ENCODE measurements around the gene CAPN15. TPM values are rescaled to one million over a fixed set of nuclear protein-coding genes. Genes with fewer than 3 reads are reported as not detected.
A peak's percentile ranks its signal among the peaks of the same experiment; 100 is the strongest.

CAPN15 gene
- total and polyA plus RNA-seq, 5 experiments from 2014 or later = 5.5 to 63.2 (median 7.9) TPM

DNA sequence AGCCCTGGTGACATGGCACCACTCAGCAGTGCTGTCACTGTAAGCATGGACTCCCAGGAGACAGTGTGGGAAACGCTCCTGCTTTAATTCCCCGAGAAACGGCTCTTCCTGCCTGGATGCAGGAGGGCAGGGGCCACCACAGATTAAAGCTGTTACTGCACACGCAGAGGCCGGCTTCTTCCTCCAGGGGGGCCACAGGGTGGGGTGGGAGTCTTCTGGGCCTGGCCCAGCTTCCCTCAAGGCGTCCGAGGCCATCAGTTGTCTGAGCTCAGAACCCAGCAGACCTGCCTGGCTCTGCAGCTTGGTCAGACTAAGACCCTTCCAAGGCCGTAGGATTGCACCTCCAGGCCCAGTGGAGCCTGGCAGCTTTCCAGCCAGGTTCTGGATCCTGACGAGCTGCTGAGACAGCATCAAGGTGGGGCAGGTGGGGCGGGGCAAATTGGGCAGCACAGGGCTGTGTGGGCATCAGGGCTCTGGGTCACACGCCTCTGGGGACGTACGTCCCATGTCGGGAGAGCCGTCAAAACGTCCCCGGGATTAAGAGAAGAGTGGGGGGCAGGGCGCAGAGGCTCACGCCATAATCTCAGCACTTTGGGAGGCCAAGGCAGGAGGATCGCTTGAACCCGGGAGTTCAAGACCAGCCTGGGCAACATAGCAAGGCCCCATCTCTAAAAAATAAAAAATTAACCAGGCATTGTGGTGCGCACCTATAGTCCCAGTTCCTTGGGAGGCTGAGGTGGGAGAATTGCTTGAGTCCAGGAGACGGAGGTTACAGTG lies 5.0 kb upstream of the CAPN15 start:
- Mint-ChIP-seq H3K36me3 (no peaks in the 10 kb centered on the region), H3K4me3 (peak overlapping the region in 2 of 10 donors; percentile 10 to 50), H3K27me3 (no peaks in the 10 kb centered on the region), H3K4me1 (peaks cover 5 to 19% (median 17%) of the 10 kb centered on the region in 4 donors), H3K27ac (peak overlapping the region in 2 of 10 donors; percentile 7 to 61), H3K9me3 (no peaks in the 10 kb centered on the region)
- DNase-seq (no peak), ATAC-seq (no peak)
- POLR2A ChIA-PET = no interaction called here

DNA sequence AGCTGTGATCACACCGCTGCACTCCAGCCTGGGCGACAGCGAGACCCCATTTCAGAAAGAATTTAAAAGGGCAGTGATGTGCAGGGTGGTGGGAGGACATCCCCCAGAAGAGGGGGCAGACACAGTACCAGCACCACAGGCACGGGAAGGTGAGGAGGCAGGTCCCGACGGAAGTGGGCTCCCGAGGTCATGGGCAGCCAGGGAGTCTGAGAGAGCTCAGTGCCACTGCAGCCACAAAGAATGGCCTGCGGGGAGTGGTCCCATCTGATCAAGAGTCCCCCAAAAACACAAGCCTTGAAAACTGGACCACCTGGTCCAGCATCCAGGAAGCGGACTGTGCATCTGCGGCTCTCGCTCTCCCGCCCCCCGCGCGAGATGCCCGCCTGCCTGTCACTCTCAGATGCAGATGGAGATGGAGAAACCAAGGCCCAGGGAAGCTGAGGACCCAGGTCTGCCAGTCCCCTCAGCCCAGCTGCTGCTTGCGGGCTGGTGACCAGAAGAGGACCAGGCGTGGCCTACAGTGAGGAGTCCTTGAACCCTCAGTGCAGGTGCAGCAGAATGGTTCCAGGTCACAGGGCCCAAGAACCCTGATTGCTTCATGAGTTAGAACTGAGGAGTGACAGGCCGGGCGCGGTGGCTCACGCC lies 4.3 kb upstream of the CAPN15 start:
- Mint-ChIP-seq H3K36me3 (no peaks in the 10 kb centered on the region), H3K27ac (peak overlapping the region in 3 of 10 donors; percentile 7 to 61 (median 52)), H3K27me3 (no peaks in the 10 kb centered on the region), H3K4me3 (peak overlapping the region in 2 of 10 donors; percentile 24 to 50), H3K4me1 (peaks cover 5 to 19% (median 17%) of the 10 kb centered on the region in 4 donors), H3K9me3 (no peaks in the 10 kb centered on the region)
- no peak for DNase-seq
- ATAC-seq = no peak
- POLR2A ChIA-PET = no interaction called here

DNA sequence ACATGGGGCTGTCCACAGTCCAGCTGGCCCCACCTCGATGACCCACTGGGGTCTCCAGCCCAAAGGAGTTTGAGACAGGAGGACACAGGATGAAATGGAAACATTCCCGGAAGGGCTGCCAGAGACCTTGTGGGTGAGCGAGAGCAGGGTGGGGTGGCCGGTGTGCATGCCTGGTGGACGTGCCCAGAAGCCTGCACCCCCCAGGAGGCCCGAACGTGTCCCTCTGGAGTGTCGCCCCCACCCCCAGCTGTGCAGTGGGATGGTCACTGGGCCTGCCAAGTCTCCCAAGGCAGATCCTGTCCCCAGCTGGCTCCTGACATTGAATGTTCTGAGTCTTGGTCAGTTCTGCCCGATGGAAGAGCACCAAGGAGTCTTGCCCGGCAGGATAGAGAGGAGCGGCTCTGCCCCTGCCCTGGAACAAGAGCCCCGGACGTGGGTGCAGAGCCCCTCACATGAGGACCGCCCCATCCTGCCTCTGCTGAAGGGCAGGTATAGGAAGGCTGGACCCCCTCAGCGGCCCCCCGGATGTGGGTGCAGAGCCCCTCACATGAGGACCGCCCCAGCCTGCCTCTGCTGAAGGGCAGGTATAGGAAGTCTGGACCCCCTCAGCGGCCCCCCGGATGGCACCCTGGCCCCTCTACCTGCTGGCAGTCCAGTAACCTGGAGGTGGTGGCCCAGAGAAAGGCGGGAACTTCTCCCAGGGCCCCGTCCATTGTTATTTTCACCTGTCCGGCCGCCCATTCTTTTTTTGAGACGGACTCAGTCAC lies 3.1 kb upstream of the CAPN15 start:
- Mint-ChIP-seq H3K36me3 (no peaks in the 10 kb centered on the region), H3K4me3 (peak overlapping the region in 1 of 10 donors; percentile 51), H3K4me1 (peaks cover 10 to 30% (median 26%) of the 10 kb centered on the region in 4 donors), H3K27me3 (no peaks in the 10 kb centered on the region), H3K27ac (peak overlapping the region in 3 of 10 donors; percentile 21 to 93 (median 24)), H3K9me3 (no peaks in the 10 kb centered on the region)
- POLR2A ChIA-PET = no interaction called here
- ATAC-seq (no peak), DNase-seq (no peak)

DNA sequence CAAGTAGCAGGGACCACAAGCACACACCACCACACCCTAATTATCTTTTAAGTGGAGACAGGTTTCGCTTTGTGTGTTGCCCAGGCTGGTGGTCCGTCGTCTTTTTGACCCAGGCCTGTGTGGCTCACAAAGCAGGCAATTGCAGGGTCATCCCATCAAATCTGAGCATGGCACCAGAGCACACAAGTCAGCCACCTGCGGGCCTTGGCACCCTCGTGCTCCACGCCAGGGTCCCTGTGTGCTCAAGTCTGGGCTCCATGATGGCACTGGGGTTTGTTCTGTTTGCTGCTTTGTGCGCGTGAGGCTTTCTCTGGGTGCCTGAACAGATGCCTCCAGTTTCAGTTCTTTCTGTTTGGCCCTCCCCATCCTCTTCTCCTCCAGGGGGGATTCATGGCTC lies 2.4 kb upstream of the CAPN15 start:
- H3K27ac Mint-ChIP-seq = peak overlapping the region in 8 of 10 donors; percentile 69 to 93 (median 74)
- H3K36me3 Mint-ChIP-seq = no peaks in the 10 kb centered on the region
- POLR2A ChIA-PET = no interaction called here
- H3K9me3 Mint-ChIP-seq = no peaks in the 10 kb centered on the region
- no peak for DNase-seq
- H3K4me3 Mint-ChIP-seq = peak overlapping the region in 8 of 10 donors; percentile 15 to 85 (median 81)
- no peak for ATAC-seq
- H3K4me1 Mint-ChIP-seq = peaks cover 10 to 36% (median 29%) of the 10 kb centered on the region in 4 donors
- no peaks in the 10 kb centered on the region for H3K27me3 Mint-ChIP-seq

DNA sequence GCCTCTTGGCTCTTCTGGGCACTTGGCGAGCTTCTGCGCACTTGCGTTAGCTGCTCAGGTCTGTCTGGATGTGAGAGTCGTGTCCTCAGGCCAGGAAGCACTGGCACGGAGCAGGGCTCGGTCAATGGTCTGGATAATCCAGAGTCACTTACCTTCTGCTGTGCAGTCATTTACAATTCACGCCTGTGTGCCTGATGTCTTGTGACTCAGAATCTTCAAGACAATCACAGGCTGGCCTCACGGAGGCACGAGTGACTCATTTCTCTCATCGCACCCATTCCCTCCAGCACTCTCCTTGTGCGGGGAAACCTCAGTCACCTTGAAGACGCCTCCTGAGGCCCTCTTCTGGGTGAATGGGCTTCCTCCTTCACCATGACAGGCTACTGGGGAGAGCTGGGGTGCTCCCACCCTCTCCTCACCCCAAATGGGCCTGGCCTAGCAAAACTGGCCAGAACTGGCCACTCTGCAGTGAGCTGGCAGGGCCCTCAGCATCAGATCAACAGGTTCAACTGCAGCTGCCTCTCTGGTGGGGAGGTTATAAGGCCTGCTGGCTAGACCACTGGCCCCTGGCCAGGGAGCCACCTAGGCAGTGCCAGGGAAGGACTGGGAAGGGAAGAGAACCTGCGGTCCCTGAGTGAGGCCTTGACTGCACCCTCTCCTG lies 1.9 kb upstream of the CAPN15 start:
- Mint-ChIP-seq H3K4me3 (peak overlapping the region; percentile 57 to 85 (median 81)), H3K27me3 (no peaks in the 10 kb centered on the region), H3K9me3 (no peaks in the 10 kb centered on the region), H3K4me1 (peaks cover 12 to 38% (median 31%) of the 10 kb centered on the region in 4 donors), H3K36me3 (no peaks in the 10 kb centered on the region), H3K27ac (peak overlapping the region in 9 of 10 donors; percentile 52 to 93 (median 74))
- POLR2A ChIA-PET = no interaction called here
- ATAC-seq (no peak), DNase-seq (peak in 1 of 10 donors; percentile 21)

DNA sequence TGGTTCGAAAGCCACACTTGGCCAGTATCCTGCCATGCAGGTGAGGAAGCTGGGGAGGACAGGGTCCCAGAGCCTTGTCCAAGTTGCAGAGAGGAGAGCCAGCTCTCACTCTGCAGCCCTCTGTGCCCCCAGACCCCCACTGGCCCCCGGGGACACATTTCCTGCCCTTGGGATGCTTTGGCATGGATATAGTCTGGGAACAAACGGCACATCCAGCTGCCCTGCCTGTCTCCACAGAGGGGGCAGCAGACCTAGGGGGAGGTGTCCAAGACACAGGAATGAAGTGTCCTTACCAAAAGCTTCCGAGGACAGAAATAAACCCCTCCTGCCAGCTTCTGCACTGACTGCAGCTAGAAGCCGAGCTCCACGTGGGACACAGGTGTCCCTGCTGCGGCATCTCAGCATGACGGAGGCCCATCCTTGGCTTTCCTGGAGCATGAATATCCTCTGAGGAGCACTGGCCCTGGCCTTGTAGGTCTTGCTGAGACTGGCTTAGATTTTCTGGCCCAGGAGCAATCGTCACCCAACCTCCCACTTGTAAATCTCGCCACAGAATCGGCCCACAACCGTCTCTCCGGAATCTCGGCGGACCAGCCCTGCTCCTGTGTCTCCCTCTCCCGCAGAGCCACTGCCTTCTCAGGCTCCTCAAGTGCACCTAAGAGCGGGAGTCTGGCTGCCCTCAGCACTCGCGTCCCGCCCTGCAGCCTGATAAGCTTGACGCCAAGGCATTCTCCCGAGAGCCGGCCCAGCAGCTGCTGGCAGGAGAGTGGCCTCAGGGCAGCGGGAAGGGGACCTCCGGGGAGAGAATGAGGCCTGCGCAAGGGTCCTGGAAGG lies 1.1 kb upstream of the CAPN15 start:
- Mint-ChIP-seq H3K9me3 (no peaks in the 10 kb centered on the region), H3K27me3 (no peaks in the 10 kb centered on the region), H3K27ac (peak overlapping the region in 9 of 10 donors; percentile 77 to 94 (median 91)), H3K36me3 (no peaks in the 10 kb centered on the region), H3K4me3 (peak overlapping the region; percentile 73 to 87 (median 82)), H3K4me1 (peaks cover 12 to 38% (median 32%) of the 10 kb centered on the region in 4 donors)
- POLR2A ChIA-PET = interaction anchor here (0.6 to 1.7 kb wide), 6 partner anchors 41 to 894 kb away, joined by 3 to 8 read pairs (median 4); partner anchors contain the start of genes DECR2, METTL26, NHLRC4 and PGAP6
- DNase-seq (peak in 1 of 10 donors; percentile 24), ATAC-seq (peak in 1 of 2 donors; percentile 0)

DNA sequence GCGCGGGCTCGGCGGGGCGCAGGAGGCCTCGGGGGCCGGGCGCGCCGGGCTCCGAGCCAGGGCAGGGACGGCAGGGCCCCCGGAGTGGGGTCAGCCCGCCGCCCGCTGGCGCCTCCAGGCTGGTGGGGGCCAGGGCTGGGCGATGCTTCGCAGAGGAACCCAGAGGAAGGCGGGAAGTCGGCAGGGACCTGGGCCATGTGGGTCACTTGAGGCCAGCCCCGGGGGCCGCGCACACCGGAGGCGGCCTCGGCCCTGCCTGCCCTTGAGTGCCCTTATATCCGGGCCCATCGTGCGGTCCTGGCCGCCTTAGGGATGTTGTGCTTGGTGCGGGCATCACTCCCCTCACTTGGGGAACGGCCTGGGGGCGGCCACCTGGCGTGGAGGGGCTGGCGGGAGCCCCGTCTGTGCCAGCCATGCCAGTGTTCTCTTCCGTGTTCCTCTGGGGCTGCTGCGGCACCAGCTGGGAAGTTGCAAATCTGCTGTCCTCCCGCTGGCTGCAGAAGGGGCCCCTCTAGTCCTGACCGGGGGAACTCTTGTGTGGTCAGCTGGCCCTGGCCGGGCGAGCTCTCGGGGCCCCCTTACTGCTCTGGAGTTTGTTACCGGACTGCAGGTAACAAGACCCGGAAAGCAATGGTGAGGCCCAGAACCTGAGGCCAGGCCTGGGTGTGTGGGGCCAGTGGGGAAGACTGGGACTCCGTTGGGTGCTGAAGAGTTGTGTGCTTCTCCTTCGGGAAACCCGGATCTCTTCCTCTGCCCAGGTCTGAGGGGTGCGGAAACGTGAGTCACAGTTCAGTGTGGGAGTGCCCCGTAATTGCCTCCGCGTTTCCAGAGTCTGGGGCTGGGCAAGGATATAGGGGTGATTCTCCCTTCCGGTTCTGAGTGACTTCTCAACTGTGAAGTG lies 849 bp downstream of the CAPN15 start:
- no peaks in the 10 kb centered on the region for H3K27me3 Mint-ChIP-seq
- H3K27ac Mint-ChIP-seq = peak overlapping the region; percentile 78 to 93 (median 89)
- POLR2A ChIA-PET = interaction anchor here (1.0 to 1.7 kb wide), 4 partner anchors 38 to 146 kb away, joined by 3 to 8 read pairs (median 4); partner anchors contain the start of genes DECR2, NHLRC4 and PGAP6
- H3K9me3 Mint-ChIP-seq = no peaks in the 10 kb centered on the region
- H3K36me3 Mint-ChIP-seq = no peaks in the 10 kb centered on the region
- ATAC-seq (peak; percentile 3 to 9), DNase-seq (peak in 5 of 10 donors; percentile 18 to 35 (median 26))
- H3K4me3 Mint-ChIP-seq = peak overlapping the region; percentile 81 to 93 (median 88)
- peaks cover 12 to 39% (median 32%) of the 10 kb centered on the region in 4 donors for H3K4me1 Mint-ChIP-seq

DNA sequence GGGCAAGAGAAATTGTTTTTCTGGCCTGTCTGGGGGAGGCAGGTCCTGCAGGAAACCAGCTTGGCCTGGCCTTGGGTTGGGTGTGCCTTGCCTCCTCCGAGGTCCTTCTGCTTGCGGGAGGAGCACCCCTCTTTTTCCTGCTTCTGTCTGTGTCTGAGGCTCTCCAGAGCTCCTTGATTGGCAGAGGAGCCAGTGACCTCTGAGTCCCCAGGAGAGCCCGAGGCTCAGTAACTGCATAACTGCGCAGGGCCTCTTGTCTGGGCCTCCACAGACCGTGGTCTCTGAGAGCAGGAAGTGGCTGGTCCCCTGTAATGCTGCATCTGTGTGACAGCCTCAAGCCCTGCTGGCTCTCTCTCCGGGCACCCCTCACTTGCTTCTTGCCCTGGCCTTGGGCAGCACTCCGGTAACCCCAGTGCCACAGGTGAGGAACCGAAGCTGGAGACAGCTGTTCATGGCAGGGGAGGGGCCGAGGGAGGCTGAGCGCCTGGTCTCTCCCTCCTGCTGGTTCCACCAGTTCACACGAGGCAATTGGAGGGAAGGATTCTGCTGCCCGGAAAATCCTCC lies 1.6 kb downstream of the CAPN15 start:
- no peaks in the 10 kb centered on the region for H3K36me3 Mint-ChIP-seq
- peaks cover 12 to 39% (median 31%) of the 10 kb centered on the region in 4 donors for H3K4me1 Mint-ChIP-seq
- H3K27ac Mint-ChIP-seq = peak overlapping the region; percentile 78 to 93 (median 89)
- ATAC-seq (no peak), DNase-seq (peak in 2 of 10 donors; percentile 16 to 19)
- H3K27me3 Mint-ChIP-seq = no peaks in the 10 kb centered on the region
- no peaks in the 10 kb centered on the region for H3K9me3 Mint-ChIP-seq
- POLR2A ChIA-PET = interaction anchor here (1.0 kb wide), 1 partner anchor 37 kb away, joined by 3 read pairs; the partner anchor contains the start of gene NHLRC4
- peak overlapping the region; percentile 81 to 93 (median 88) for H3K4me3 Mint-ChIP-seq

DNA sequence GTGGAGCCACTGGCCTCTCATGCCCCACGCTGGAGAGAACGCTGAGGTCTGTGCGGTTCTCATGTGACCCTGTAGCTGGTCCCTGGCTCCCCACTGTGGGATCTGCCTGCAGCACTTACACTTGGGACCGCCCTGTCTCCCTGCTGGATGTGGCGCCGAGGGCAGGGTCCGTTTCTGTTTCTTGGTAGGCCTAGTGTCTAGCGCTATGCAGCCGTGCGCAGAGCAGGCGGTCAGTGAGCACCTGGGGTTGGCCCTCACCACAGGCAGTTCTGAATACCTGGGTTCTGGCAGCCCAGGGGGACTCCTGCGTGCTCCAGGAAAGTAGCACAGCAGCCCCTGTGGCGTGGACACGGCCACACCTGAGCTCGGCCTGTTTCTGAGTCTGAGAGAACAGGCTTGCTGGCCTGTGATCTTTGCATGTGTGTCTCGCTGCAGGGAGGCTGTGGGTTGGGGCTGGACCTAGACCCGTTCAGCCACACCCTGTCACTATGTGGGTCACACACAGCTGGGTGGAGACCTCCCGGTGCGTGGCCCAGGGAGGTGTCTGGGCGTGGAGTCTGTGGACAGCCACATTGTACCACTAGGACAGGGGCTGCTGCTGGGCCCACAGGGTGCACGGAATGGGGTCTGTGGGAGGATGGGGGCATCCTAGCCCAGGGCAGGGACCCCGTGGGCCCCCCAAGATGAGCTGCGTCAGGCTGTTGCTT lies 2.8 kb downstream of the CAPN15 start:
- DNase-seq (no peak), ATAC-seq (no peak)
- Mint-ChIP-seq H3K27ac (peak overlapping the region in 6 of 10 donors; percentile 62 to 69 (median 62)), H3K9me3 (no peaks in the 10 kb centered on the region), H3K36me3 (no peaks in the 10 kb centered on the region), H3K4me1 (peaks cover 16 to 37% (median 31%) of the 10 kb centered on the region in 4 donors), H3K27me3 (no peaks in the 10 kb centered on the region), H3K4me3 (peak overlapping the region; percentile 33 to 92 (median 66))
- POLR2A ChIA-PET = no interaction called here
